K562 (cell line): ENCODE results near the gene HRG. TPM values are rescaled to one million over a fixed set of nuclear protein-coding genes. Genes with fewer than 3 reads are reported as not detected.

Source experiments
- ARID1B ChIP-seq: fragments of 450-650 bp; IDR thresholded peaks from 2 replicates; pipeline ENCODE4 v1.6.1; 2016; ENCODE audit warnings: antibody characterized with exemption, mild to moderate bottlenecking, inconsistent platforms
- BHLHE40 ChIP-seq: IDR thresholded peaks from 2 replicates; pipeline ENCODE4 v1.6.1; 2011; ENCODE audit warnings: low read length, improper control_type of control experiment
- BRD4 ChIP-seq: fragments of 200-600 bp; sonication (generic); IDR thresholded peaks from 2 replicates; pipeline ENCODE4 v1.6.1; 2017; ENCODE audit warnings: inconsistent platforms
- CBFA2T3 ChIP-seq: fragments of 450-650 bp; IDR thresholded peaks from 2 replicates; pipeline ENCODE4 v1.6.1; 2017
- CEBPG ChIP-seq, 3 experiments: fragments of 200-800 bp in 1 of 3; sonication (Bioruptor generic) in 1 of 3; sonication (generic) in 1 of 3; formaldehyde crosslinking in 1 of 3; IDR thresholded peaks in 2 of 3; conservative IDR thresholded peaks in 1 of 3; 2 replicates each; pipeline versions ENCODE4 v1.6.1 to v1.8.0; 2016 to 2022; ENCODE audit warnings: missing compliant biosample characterization in 2 of 3, missing genetic modification characterization in 2 of 3, mild to moderate bottlenecking in 1 of 3, missing genetic modification reagents in 1 of 3
- EGR1 ChIP-seq: fragments of 450-650 bp; conservative IDR thresholded peaks from 2 replicates; pipeline ENCODE4 v1.6.1; 2017; ENCODE audit warnings: mild to moderate bottlenecking
- ID3 ChIP-seq, 2 experiments: fragments of 250-450 bp in 1 of 2; fragments of 450-650 bp in 1 of 2; sonication (Bioruptor Pico) in 1 of 2; IDR thresholded peaks; 2 replicates each; pipeline versions ENCODE4 v1.6.1 to v1.8.0; 2016 to 2021; ENCODE audit warnings: mild to moderate bottlenecking in 2 of 2, moderate library complexity in 2 of 2, missing compliant biosample characterization in 1 of 2, missing genetic modification characterization in 1 of 2
- KDM5B ChIP-seq: fragments of 200-600 bp; sonication (generic); IDR thresholded peaks from 2 replicates; pipeline ENCODE4 v1.6.1; 2012; ENCODE audit warnings: low read depth, mild to moderate bottlenecking, moderate library complexity, low read length, control low read depth, inconsistent platforms; ENCODE audit not compliant: insufficient replicate concordance
- NCOR1 ChIP-seq: fragments of 450-650 bp; IDR thresholded peaks from 2 replicates; pipeline ENCODE4 v1.6.1; 2016; ENCODE audit warnings: mild to moderate bottlenecking, moderate library complexity
- NFE2L1 ChIP-seq: fragments of 450-650 bp; IDR thresholded peaks from 2 replicates; pipeline ENCODE4 v1.6.1; 2016; ENCODE audit warnings: missing genetic modification characterization, low read depth, mild to moderate bottlenecking, missing compliant biosample characterization, moderate library complexity, borderline replicate concordance
- RBM15 ChIP-seq: fragments of 200-400 bp; formaldehyde crosslinking; IDR thresholded peaks from 2 replicates; pipeline ENCODE4 v1.6.1; 2018; ENCODE audit warnings: mild to moderate bottlenecking, low read length, moderate library complexity; ENCODE audit not compliant: insufficient read depth
- STAT5B ChIP-seq: fragments of 250-450 bp; sonication (Bioruptor Pico); IDR thresholded peaks from 2 replicates; pipeline ENCODE4 v1.8.0; 2021; ENCODE audit warnings: mild to moderate bottlenecking, inconsistent platforms
- TARDBP ChIP-seq: fragments of 450-650 bp; IDR thresholded peaks from 2 replicates; pipeline ENCODE4 v1.6.1; 2016
- ZNF780A ChIP-seq: fragments of 250-450 bp; sonication (Bioruptor Pico); IDR thresholded peaks from 2 replicates; pipeline ENCODE4 v1.5.0; 2021; ENCODE audit warnings: mild to moderate bottlenecking
- polyA plus RNA-seq, 8 experiments: library from polyadenylated mRNA; depleted of rRNA in 4 of 8; stranded (reverse) in 5 of 8; unstranded in 3 of 8; fragments of >200 nt; fragmentation: Nextera tagmentation in 2 of 8; fragmentation: Illumina TruSeq in 1 of 8; extraction: Ambion mirVana in 2 of 8; extraction: Trizol in 1 of 8; gene quantifications; 2 replicates each; pipeline versions ENCODE4 v1.2.1 to v1.2.3, GENCODE V29; 2011 to 2014; ENCODE audit warnings: inconsistent platforms in 1 of 8, missing spikeins in 1 of 8
- total RNA-seq, 7 experiments: library from RNA; depleted of rRNA in 6 of 7; stranded (reverse); fragments of >200 nt in 6 of 7; fragmentation: Illumina TruSeq in 2 of 7; extraction: Trizol in 2 of 7; gene quantifications; 2 replicates each; pipeline versions ENCODE4 v1.2.1 to v1.2.3, GENCODE V29; 2011 to 2021; ENCODE audit warnings: low replicate concordance in 1 of 7
- TF ChIP-seq, protein P1 (sequence below): fragments of 200-800 bp; sonication (Bioruptor generic); IDR thresholded peaks from 2 replicates; pipeline ENCODE4 v1.6.1; 2017; ENCODE audit warnings: missing genetic modification characterization, missing compliant biosample characterization
- TF ChIP-seq, protein P2 (sequence below): fragments of 250-450 bp; sonication (Bioruptor Pico); IDR thresholded peaks from 2 replicates; pipeline ENCODE4 v1.8.0; 2021; ENCODE audit warnings: moderate library complexity, mild to moderate bottlenecking, inconsistent platforms

HRG gene
- total and polyA plus RNA-seq, 9 of the 15 experiments (the other 6 are each of a cell fraction or from before 2014, with no cell fraction given): not detected

DNA sequence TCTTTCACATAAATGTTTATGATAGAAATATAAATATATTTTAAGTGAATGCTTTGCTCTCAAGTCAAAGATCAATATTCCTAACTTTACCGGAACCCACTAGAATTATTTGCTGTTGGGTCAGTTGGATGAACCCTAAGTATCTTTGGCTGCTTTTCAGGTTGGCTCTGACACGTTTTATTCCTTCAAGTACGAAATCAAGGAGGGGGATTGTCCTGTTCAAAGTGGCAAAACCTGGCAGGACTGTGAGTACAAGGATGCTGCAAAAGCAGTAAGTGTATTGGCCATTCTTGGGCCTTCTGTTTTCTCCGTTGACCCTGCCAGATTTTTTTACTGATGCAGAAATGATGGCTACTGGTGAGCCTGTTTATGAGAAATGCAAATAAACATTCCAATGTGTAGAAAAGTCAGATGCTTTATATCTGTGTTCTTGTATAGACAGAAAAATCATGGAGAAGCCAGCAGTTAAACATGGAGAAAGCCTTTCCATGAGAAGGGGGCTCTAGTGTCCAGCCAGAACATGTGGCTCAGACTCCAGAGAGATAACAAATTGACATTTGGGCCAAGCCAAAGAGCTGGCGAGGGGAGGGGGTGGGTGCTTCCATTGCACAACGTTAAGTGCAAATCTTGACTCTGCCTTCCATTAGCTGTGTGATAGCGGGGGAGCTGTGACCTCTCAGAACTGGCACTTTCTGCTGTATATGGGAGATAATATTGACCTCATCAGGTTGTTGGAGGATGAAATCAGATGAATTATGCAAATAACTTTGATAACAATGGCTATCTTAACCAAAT lies 54.3 kb downstream of the HRG start (continued):
- TF ChIP-seq RBM15 (no peak), STAT5B (CRISPR knock-in tag) (no peak), TARDBP (no peak), CEBPG (CRISPR knock-in tag; IDR thresholded peaks at IDR 0.05) (peak; percentile 46; the same call in 1 of the 2 replicates), CEBPG (tag; conservative IDR thresholded peaks at IDR 0.05 in 1 of 2, IDR thresholded peaks at IDR 0.05 in 1 of 2) (0 out of 4 replicates have a peak, but pooled peaks of 1 of the 2 experiments have one; percentile 39), NCOR1 (peak; percentile 43), ZNF780A (CRISPR knock-in tag) (no peak), ID3 (CRISPR knock-in tag; IDR thresholded peaks at IDR 0.05) (no peak), ID3 (tag; IDR thresholded peaks at IDR 0.05) (peak; percentile 47; the same call in 1 of the 2 replicates), BHLHE40 (no peak), NFE2L1 (no peak), BRD4 (no peak), CBFA2T3 (peak; percentile 84), EGR1 (0 out of 2 replicates have a peak, but pooled peaks have one; percentile 15), ARID1B (peak; percentile 58; the same call in 1 of the 2 replicates), KDM5B (no peak)
- TF ChIP-seq, protein P1, sequence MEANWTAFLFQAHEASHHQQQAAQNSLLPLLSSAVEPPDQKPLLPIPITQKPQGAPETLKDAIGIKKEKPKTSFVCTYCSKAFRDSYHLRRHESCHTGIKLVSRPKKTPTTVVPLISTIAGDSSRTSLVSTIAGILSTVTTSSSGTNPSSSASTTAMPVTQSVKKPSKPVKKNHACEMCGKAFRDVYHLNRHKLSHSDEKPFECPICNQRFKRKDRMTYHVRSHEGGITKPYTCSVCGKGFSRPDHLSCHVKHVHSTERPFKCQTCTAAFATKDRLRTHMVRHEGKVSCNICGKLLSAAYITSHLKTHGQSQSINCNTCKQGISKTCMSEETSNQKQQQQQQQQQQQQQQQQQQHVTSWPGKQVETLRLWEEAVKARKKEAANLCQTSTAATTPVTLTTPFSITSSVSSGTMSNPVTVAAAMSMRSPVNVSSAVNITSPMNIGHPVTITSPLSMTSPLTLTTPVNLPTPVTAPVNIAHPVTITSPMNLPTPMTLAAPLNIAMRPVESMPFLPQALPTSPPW (CRISPR knock-in tag): peak; percentile 40
- TF ChIP-seq, protein P2, sequence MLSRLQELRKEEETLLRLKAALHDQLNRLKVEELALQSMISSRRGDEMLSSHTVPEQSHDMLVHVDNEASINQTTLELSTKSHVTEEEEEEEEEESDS (CRISPR knock-in tag): no peak
